GM18499 (cell line): Measurements from ENCODE around the gene NEUROD2.

Experiments used
- ATAC-seq: cut with Tn5 transposase; IDR thresholded peaks from one replicate; pipeline ENCODE4 v1.9.1; 2021; ENCODE audit warnings: moderate number of reproducible peaks; ENCODE audit not compliant: insufficient read depth, unreplicated experiment

NEUROD2 gene

GRCh38 chr17:39621523-39622379 lies 14.0 kb upstream of the NEUROD2 start:
- ATAC-seq: peak; percentile 78

- ATAC-seq: no peak
These were observed 12.0 kb upstream of the NEUROD2 start for GRCh38 chr17:39619786-39620101.

- ATAC-seq: no peak
These were observed 11.5 kb upstream of the NEUROD2 start for GRCh38 chr17:39618956-39619785.

GRCh38 chr17:39618246-39618913 lies 10.7 kb upstream of the NEUROD2 start:
- ATAC-seq: no peak

GRCh38 chr17:39617446-39618245 lies 9.9 kb upstream of the NEUROD2 start:
- ATAC-seq: no peak

- ATAC-seq: no peak
These were observed 9.4 kb upstream of the NEUROD2 start for GRCh38 chr17:39617100-39617445.

GRCh38 chr17:39615434-39615833 lies 7.7 kb upstream of the NEUROD2 start:
- no peak for ATAC-seq

- ATAC-seq: no peak
These were observed 6.9 kb upstream of the NEUROD2 start for GRCh38 chr17:39614545-39615157.

GRCh38 chr17:39612935-39613464 lies 5.3 kb upstream of the NEUROD2 start:
- no peak for ATAC-seq

GRCh38 chr17:39612291-39612894 lies 4.7 kb upstream of the NEUROD2 start:
- ATAC-seq: no peak

GRCh38 chr17:39611401-39612112 lies 3.8 kb upstream of the NEUROD2 start:
- no peak for ATAC-seq

- ATAC-seq: no peak
These were observed 1.8 kb upstream of the NEUROD2 start for GRCh38 chr17:39609416-39610025.

GRCh38 chr17:39608142-39608981 lies 642 bp upstream of the NEUROD2 start:
- ATAC-seq: no peak

- ATAC-seq: no peak
These were observed 466 bp downstream of the NEUROD2 start for GRCh38 chr17:39607057-39607850.

GRCh38 chr17:39606434-39607056 lies 1.2 kb downstream of the NEUROD2 start:
- ATAC-seq: no peak
